ENCODE results near the gene PDLIM5.

GRCh38 chr4:94484818-94485217 lies 33.1 kb downstream of the PDLIM5 start:
- no peak for TF ChIP-seq TARDBP (IDR thresholded peaks at IDR 0.05)
- no peak for TF ChIP-seq HDGF (IDR thresholded peaks at IDR 0.05; ENCODE audit: borderline replicate concordance)
